ENCODE results near the gene HYI. TPM values are rescaled to one million over a fixed set of nuclear protein-coding genes. Genes with fewer than 3 reads are reported as not detected.
"Not testable (repeated sequence)": the region's sequence is repeated elsewhere in the genome, so short reads cannot be mapped to it uniquely, and the experiment has no call there.

HYI gene
- total and polyA plus RNA-seq, 7 donors: 40.4 to 104 (median 72.8) TPM

DNA sequence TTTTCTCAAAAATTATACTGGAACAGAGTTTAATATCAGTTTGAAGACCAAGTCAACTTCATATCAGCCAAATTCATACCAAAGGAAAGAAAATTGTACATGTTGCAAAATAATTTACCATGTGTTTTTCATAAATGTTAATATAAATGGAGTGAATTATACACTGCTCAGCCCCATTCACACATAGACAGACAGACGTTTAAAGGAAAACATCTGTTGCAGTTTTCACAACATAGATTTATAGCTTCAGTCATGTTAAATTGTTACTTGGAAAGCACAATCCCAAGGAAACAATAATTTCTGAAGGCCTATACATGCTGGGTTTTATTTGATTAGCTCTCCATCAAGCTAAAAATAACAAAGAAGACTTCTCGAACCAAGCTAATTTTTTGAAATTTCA, 27.8 kb upstream of the HYI start:
- H3K27me3 ChIP-seq: no peaks in the 10 kb centered on the region
- H3K9me3 ChIP-seq: no peaks in the 10 kb centered on the region
- H3K36me3 ChIP-seq: no peaks in the 10 kb centered on the region
- H3K4me1 ChIP-seq: no peaks in the 10 kb centered on the region
- DNase-seq: no peak
- TF ChIP-seq EP300 (IDR thresholded peaks at IDR 0.05): no peak
- TF ChIP-seq, protein P1, sequence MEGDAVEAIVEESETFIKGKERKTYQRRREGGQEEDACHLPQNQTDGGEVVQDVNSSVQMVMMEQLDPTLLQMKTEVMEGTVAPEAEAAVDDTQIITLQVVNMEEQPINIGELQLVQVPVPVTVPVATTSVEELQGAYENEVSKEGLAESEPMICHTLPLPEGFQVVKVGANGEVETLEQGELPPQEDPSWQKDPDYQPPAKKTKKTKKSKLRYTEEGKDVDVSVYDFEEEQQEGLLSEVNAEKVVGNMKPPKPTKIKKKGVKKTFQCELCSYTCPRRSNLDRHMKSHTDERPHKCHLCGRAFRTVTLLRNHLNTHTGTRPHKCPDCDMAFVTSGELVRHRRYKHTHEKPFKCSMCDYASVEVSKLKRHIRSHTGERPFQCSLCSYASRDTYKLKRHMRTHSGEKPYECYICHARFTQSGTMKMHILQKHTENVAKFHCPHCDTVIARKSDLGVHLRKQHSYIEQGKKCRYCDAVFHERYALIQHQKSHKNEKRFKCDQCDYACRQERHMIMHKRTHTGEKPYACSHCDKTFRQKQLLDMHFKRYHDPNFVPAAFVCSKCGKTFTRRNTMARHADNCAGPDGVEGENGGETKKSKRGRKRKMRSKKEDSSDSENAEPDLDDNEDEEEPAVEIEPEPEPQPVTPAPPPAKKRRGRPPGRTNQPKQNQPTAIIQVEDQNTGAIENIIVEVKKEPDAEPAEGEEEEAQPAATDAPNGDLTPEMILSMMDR (IDR thresholded peaks at IDR 0.05): no peak
- TF ChIP-seq POLR2A (IDR thresholded peaks at IDR 0.05): no peak
- TF ChIP-seq POLR2AphosphoS5 (IDR thresholded peaks at IDR 0.05): no peak
- no peak overlapping the region for H3K4me3 ChIP-seq
- no peak overlapping the region for H3K27ac ChIP-seq
- 54 to 74% methylated on average over 2 of the region's 2 CpGs for WGBS, 2 donors
- intact Hi-C loops (cut with DNase I): no loop called here

DNA sequence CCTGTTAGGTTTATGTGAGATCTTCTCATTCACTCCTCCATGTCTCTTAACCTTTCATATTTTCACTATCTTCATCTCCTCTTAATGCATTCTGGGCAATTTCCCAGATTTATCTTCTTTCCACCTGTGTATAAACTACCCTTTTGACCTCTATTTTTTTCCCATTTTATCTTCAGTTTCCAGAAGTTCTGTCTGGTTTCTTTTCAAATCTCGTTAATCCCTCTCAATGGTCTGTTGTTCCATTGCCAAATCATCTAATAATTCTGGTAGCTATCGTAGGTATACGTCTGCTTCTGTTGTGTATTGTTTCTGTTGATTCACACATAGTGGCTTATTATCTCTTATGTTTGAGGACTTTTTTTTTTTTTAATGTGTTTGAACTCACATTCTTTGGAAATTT, 25.7 kb upstream of the HYI start:
- TF ChIP-seq POLR2A (IDR thresholded peaks at IDR 0.05): no peak
- TF ChIP-seq EP300 (IDR thresholded peaks at IDR 0.05): no peak
- TF ChIP-seq POLR2AphosphoS5 (IDR thresholded peaks at IDR 0.05): no peak
- TF ChIP-seq, protein P1 (IDR thresholded peaks at IDR 0.05): no peak
- no peaks in the 10 kb centered on the region for H3K36me3 ChIP-seq
- no peak overlapping the region for H3K27ac ChIP-seq
- H3K27me3 ChIP-seq: no peaks in the 10 kb centered on the region
- intact Hi-C loops (cut with DNase I): no loop called here
- no peak overlapping the region for H3K4me3 ChIP-seq
- H3K4me1 ChIP-seq: no peaks in the 10 kb centered on the region
- 84% methylated on average over 3 of the region's 3 CpGs for WGBS, 2 donors
- no peak for DNase-seq
- no peaks in the 10 kb centered on the region for H3K9me3 ChIP-seq

DNA sequence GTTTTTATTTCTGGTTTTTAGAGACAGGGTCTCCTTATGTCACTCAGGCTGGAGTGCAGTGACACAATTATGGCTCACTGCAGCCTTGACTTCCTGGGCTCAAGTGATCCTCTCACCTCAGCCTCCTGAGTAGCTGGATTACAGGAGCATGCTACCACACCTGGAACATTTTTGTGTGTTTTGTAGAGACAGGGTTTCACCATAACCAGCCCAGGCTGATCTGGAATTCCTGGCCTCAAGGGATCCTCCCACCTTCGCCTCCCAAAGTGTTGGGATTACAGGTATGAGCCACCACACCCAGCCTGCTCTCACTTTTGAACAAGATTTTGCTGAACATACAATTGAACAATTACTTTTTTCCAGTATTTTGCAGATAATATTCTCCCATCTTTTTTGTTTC, 24.0 kb upstream of the HYI start:
- Histone ChIP-seq H3K9me3 (no peaks in the 10 kb centered on the region), H3K4me1 (no peaks in the 10 kb centered on the region), H3K27me3 (no peaks in the 10 kb centered on the region), H3K27ac (no peak overlapping the region), H3K4me3 (no peak overlapping the region), H3K36me3 (no peaks in the 10 kb centered on the region)
- DNase-seq: no peak
- 93 to 96% methylated on average over 1 of the region's 1 CpG for WGBS, 2 donors
- TF ChIP-seq EP300 (IDR thresholded peaks at IDR 0.05): no peak
- TF ChIP-seq, protein P1 (IDR thresholded peaks at IDR 0.05): no peak
- no peak for TF ChIP-seq POLR2A (IDR thresholded peaks at IDR 0.05)
- no peak for TF ChIP-seq POLR2AphosphoS5 (IDR thresholded peaks at IDR 0.05)
- intact Hi-C loops (cut with DNase I): no loop called here

- DNase-seq; H3K27ac ChIP-seq; H3K27me3 ChIP-seq; intact Hi-C loops (cut with DNase I); H3K4me3 ChIP-seq; H3K9me3 ChIP-seq; H3K4me1 ChIP-seq; H3K36me3 ChIP-seq: not testable (repeated sequence)
- 52 to 66% methylated on average over 8 to 9 of the region's 10 CpGs for WGBS, 2 donors
These were observed 22.1 kb upstream of the HYI start for GRCh38 chr1:43475611-43476401.

DNA sequence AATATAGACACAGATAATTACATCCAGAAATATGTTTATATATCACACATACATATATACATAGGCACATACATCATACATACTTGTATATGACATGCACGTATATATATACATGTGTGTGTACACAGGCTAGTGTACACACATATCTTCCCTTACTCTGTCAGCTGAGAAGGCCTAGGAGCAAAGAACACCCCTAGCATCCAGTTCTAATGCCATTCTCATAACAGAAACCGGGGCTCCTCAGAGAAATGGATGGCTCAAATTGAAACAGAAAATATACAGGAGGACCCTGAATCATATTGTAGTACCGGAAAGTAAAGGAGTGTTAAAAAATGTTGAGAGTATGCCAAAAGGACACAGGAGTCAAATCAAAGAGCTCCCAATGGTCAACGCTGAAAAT, 19.7 kb upstream of the HYI start:
- no peaks in the 10 kb centered on the region for H3K4me1 ChIP-seq
- no peak overlapping the region for H3K4me3 ChIP-seq
- no peaks in the 10 kb centered on the region for H3K36me3 ChIP-seq
- 78 to 83% methylated on average over 4 of the region's 4 CpGs for WGBS, 2 donors
- intact Hi-C loops (cut with DNase I): no loop called here
- H3K27ac ChIP-seq: no peak overlapping the region
- no peaks in the 10 kb centered on the region for H3K9me3 ChIP-seq
- DNase-seq: no peak
- H3K27me3 ChIP-seq: no peaks in the 10 kb centered on the region
- TF ChIP-seq POLR2A (IDR thresholded peaks at IDR 0.05) (no peak), EP300 (IDR thresholded peaks at IDR 0.05) (no peak), POLR2AphosphoS5 (IDR thresholded peaks at IDR 0.05) (no peak)
- TF ChIP-seq, protein P1 (IDR thresholded peaks at IDR 0.05): no peak

GRCh38 chr1:43472463-43473151, 18.9 kb upstream of the HYI start:
- H3K27ac ChIP-seq; H3K9me3 ChIP-seq; DNase-seq; H3K4me1 ChIP-seq; H3K27me3 ChIP-seq; H3K36me3 ChIP-seq; H3K4me3 ChIP-seq; intact Hi-C loops (cut with DNase I): not testable (repeated sequence)
- WGBS, 2 donors: 73 to 88% methylated on average over 5 of the region's 6 CpGs
